Erythroblast (primary cell): ENCODE measurements around the gene ZSCAN1.
"Not testable (repeated sequence)": the region's sequence is repeated elsewhere in the genome, so short reads cannot be mapped to it uniquely, and the experiment has no call there.

ENCODE experiments used
- DNase-seq, 2 experiments: peaks; one replicate each; lab custom pipeline; 2025; lab: John Stamatoyannopoulos, UW
- GATA1 ChIP-seq: IDR thresholded peaks from 2 replicates; pipeline ENCODE4 v1.6.1; 2011; ENCODE audit warnings: low read depth, mild to moderate bottlenecking, control low read depth, low read length, moderate library complexity
- POLR2A ChIP-seq: IDR thresholded peaks from 2 replicates; pipeline ENCODE4 v1.6.1; 2011; ENCODE audit warnings: mild to moderate bottlenecking, low read length

ZSCAN1 gene

GRCh38 chr19:58033741-58034476 is at the start of gene ZSCAN1:
Gene ZSCAN1, plus strand, starts transcription at chr19:58034025. Its CDS starts 3,812 bp downstream, at chr19:58037837.
- peak; percentile 39 to 52 for DNase-seq
- no peak for TF ChIP-seq GATA1
- TF ChIP-seq POLR2A: no peak

GRCh38 chr19:57992841-57993240 is 41.0 kb upstream of the ZSCAN1 start:
- no peak for TF ChIP-seq GATA1
- TF ChIP-seq POLR2A: no peak
- no peak for DNase-seq

- DNase-seq: no peak
- TF ChIP-seq GATA1 (no peak), POLR2A (no peak)
Observed at GRCh38 chr19:58000677-58001076, 33.1 kb upstream of the ZSCAN1 start.

GRCh38 chr19:58001895-58002369 is 31.9 kb upstream of the ZSCAN1 start:
- TF ChIP-seq POLR2A (no peak), GATA1 (no peak)
- DNase-seq: peak in 1 of 2 experiments; percentile 73

GRCh38 chr19:58002384-58003173 is 31.2 kb upstream of the ZSCAN1 start, which contains the start of gene ZNF606:
Gene ZNF606, minus strand, starts transcription at chr19:58002820. Its CDS starts 1,501 bp downstream, at chr19:58001319.
- DNase-seq: peak; percentile 94
- TF ChIP-seq POLR2A: peak; percentile 71
- TF ChIP-seq GATA1: no peak

- DNase-seq: no peak
- TF ChIP-seq GATA1: no peak
Observed at GRCh38 chr19:58003174-58003828, 30.5 kb upstream of the ZSCAN1 start.

- peak; percentile 21 to 26 for DNase-seq
- TF ChIP-seq POLR2A (no peak), GATA1 (no peak)
Observed at GRCh38 chr19:58007285-58007684, 26.5 kb upstream of the ZSCAN1 start.

GRCh38 chr19:58008877-58009276 is 24.9 kb upstream of the ZSCAN1 start:
- DNase-seq: not testable (repeated sequence)

- TF ChIP-seq POLR2A (no peak), GATA1 (no peak)
- DNase-seq: no peak
Observed at GRCh38 chr19:58009301-58009665, 24.5 kb upstream of the ZSCAN1 start.

GRCh38 chr19:58009666-58010301 is 24.0 kb upstream of the ZSCAN1 start:
- no peak for TF ChIP-seq GATA1
- TF ChIP-seq POLR2A: peak; percentile 40
- peak; percentile 86 to 90 for DNase-seq

- DNase-seq: no peak
- no peak for TF ChIP-seq GATA1
- TF ChIP-seq POLR2A: no peak
Observed at GRCh38 chr19:58010507-58010906, 23.3 kb upstream of the ZSCAN1 start.

- DNase-seq: no peak
- TF ChIP-seq POLR2A (no peak), GATA1 (no peak)
Observed at GRCh38 chr19:58014141-58014540, 19.7 kb upstream of the ZSCAN1 start.

GRCh38 chr19:58020129-58020528 is 13.7 kb upstream of the ZSCAN1 start:
- DNase-seq: no peak

More at GRCh38 chr19:58020129-58020528, 13.7 kb upstream of the ZSCAN1 start:
- TF ChIP-seq GATA1: no peak
- no peak for TF ChIP-seq POLR2A
